GM19043 (cell line): ENCODE results near the gene MLXIP.
"Not testable (repeated sequence)": the region's sequence is repeated elsewhere in the genome, so short reads cannot be mapped to it uniquely, and the experiment has no call there.

Experiments
- ATAC-seq: cut with Tn5 transposase; IDR thresholded peaks from one replicate; pipeline ENCODE4 v1.9.1; 2021; ENCODE audit warnings: low read depth; ENCODE audit not compliant: unreplicated experiment

The MLXIP gene

DNA sequence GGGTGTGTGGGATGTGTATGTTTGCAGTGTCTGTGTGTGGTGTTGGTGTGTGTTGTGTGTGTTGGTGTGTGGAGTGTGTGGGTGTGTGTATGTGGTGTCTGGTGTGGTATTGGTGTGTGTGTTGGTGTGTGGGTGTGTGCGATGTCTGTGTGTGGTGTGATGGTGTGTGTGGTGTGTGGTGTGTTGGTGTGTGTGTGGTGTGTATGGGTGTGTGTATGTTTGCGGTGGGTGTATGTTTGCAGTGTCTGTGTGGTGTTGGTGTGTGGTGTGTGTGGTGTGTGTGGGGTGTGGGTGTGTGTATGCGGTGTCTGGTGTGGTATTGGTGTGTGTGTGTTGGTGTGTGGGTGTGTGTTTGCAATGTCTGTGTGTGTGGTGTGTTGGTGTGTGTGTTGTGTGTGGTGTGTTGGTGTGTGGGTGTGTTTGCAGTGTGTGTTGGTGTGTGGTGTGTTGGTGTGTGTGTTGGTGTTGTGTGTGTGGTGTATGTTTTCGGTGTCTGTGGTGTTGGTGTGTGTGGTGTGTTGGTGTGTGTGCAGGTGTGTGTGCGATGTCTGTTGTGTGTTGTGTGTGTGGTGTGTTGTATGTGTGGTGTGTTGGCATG is 15.7 kb downstream of the MLXIP start:
- no peak for ATAC-seq

- no peak for ATAC-seq
Observed at GRCh38 chr12:122094735-122095631, 16.4 kb downstream of the MLXIP start.

GRCh38 chr12:122096014-122096413 is 17.5 kb downstream of the MLXIP start:
- ATAC-seq: no peak

- ATAC-seq: no peak
Observed at GRCh38 chr12:122096591-122097149, 18.1 kb downstream of the MLXIP start.

GRCh38 chr12:122097584-122097926 is 19.0 kb downstream of the MLXIP start:
- ATAC-seq: no peak

DNA sequence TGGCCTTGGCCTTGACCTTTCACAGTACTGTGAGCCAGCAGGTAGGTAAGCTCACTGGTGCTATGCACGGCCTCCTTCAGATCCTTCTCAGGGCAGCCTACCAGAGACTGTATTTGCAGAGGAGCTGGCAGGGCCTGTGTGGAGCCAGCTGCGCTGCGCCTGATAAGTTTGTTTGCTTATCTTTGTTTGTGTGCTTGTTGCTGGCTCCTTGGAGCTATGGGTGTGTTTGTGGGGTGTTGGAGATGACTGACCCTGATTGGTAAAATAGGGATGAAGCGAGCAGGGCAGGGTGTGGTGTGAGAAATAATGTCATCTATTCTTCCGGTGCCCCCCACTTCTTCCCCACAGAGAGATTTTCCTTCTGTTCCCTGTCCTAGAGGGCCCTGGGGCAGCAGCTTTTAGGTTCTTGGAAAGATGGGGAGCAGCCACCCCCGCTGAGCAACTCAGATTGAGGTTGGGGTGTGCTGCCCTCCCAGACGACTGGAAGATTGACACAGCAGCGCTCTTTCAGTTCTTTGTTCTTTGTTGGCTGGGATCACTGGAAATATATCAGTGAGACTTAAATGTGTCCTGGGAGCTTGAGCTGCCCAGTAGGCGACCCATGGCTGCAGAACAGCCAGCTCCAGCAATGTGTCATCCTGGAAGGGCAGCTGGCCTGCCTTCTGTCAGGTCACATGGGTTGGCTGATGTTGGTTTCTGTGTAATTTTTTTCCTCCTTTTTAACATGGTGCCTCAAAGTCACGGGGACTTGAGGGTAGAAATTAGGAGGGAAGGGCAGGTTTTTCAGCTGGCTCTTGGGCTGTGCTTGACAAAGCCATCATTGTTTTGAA is 19.6 kb downstream of the MLXIP start:
- ATAC-seq: no peak

- no peak for ATAC-seq
Observed at GRCh38 chr12:122099280-122099749, 20.8 kb downstream of the MLXIP start.

- no peak for ATAC-seq
Observed at GRCh38 chr12:122099856-122100255, 21.3 kb downstream of the MLXIP start.

GRCh38 chr12:122100568-122100967 is 22.0 kb downstream of the MLXIP start:
- no peak for ATAC-seq

- no peak for ATAC-seq
Observed at GRCh38 chr12:122102331-122102730, 23.8 kb downstream of the MLXIP start.

- ATAC-seq: no peak
Observed at GRCh38 chr12:122104844-122105243, 26.3 kb downstream of the MLXIP start.

GRCh38 chr12:122105496-122105895 is 26.9 kb downstream of the MLXIP start:
- ATAC-seq: not testable (repeated sequence)

- ATAC-seq: no peak
Observed at GRCh38 chr12:122106843-122107242, 28.3 kb downstream of the MLXIP start.

DNA sequence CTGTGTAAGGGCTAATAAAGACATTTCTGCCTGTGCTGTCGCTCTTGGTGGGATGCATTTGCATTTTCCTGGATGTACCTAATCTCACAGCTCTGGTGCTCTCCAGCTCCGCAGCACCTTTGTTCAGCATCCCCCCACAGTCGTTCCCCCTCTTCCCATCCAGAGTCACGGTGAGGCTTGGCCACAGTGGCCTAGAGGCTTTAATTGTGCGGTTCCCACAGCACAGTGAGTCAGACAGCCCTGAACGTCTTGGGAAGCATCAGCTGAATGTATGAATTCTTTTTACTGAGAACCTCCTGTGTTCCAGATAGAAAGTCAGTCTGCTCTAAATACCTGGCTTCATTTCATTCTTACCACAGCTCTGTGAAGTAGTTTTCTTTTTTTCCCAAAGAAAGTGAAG is 28.7 kb downstream of the MLXIP start:
- no peak for ATAC-seq

DNA sequence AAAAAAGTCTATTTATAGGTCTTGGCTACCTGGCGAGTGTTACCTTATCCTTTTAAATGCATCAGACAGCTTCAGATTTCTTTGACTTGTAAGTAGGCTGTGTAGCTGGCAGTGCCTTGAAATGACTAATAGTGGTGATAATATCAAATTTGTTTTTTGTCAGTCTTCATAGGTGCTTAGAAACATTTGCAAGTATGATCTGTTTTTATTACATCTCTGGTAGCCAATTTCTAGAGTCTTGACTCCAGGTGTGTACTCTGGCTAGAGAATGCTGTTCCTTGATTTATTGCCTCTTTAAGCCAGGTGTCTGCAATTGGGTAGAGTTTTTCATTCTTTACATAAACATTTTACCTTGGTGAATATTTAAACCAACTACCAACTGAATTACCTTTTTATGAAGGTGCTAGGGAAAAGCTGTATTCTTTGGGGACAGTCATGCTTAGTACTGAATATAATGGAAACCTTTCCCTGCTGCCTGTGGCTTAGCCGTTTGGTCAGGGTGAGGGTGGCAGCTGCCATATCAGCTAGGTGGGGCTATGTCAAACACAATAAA is 32.6 kb downstream of the MLXIP start:
- ATAC-seq: no peak

GRCh38 chr12:122116707-122117535 is 38.4 kb downstream of the MLXIP start:
- ATAC-seq: no peak

GRCh38 chr12:122117979-122118378 is 39.4 kb downstream of the MLXIP start:
- no peak for ATAC-seq

DNA sequence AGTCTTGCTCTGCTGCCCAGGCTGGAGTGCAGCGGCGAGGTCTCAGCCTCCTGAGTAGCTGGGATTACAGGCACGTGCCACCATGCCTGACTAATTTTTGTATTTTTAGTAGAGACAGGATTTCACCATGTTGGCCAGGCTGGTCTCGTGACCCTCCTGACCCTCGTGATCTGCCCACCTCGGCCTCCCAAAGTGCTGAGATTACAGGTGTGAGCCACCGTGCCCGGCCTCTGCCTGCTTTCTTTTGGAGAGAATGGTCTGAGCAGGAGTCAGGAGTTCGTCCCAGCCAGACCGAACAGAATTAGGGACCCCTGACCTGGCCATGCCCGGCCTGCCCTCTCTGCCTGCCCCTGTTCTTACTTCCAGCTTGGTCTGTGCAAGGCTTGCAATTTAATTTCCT is 42.8 kb downstream of the MLXIP start:
- not testable (repeated sequence) for ATAC-seq

GRCh38 chr12:122121745-122122144 is 43.2 kb downstream of the MLXIP start:
- no peak for ATAC-seq
